ENCODE results near the gene TRIM33.
"Not testable (repeated sequence)": the region's sequence is repeated elsewhere in the genome, so short reads cannot be mapped to it uniquely, and the experiment has no call there.

The TRIM33 gene

GRCh38 chr1:114462341-114462740 is 48.7 kb downstream of the TRIM33 start:
- DNase-seq: no peak

- peak; percentile 43 for DNase-seq
These were observed 52.7 kb downstream of the TRIM33 start for GRCh38 chr1:114458237-114458777.

- DNase-seq: no peak
These were observed 53.2 kb downstream of the TRIM33 start for GRCh38 chr1:114457675-114458236.

GRCh38 chr1:114456586-114456985 is 54.4 kb downstream of the TRIM33 start:
- DNase-seq: no peak

- DNase-seq: peak; percentile 11
These were observed 55.8 kb downstream of the TRIM33 start for GRCh38 chr1:114455102-114455785.

GRCh38 chr1:114454539-114454938 is 56.5 kb downstream of the TRIM33 start:
- DNase-seq: no peak

GRCh38 chr1:114453361-114453784 is 57.6 kb downstream of the TRIM33 start:
- DNase-seq: no peak

- DNase-seq: no peak
These were observed 62.5 kb downstream of the TRIM33 start for GRCh38 chr1:114448370-114449036.

- DNase-seq: no peak
These were observed 64.8 kb downstream of the TRIM33 start for GRCh38 chr1:114446198-114446597.

GRCh38 chr1:114443226-114443625 is 67.8 kb downstream of the TRIM33 start:
- not testable (repeated sequence) for DNase-seq

GRCh38 chr1:114441332-114441731 is 69.7 kb downstream of the TRIM33 start:
- DNase-seq: no peak

GRCh38 chr1:114439369-114439768 is 71.6 kb downstream of the TRIM33 start:
- no peak for DNase-seq

- no peak for DNase-seq
These were observed 73.2 kb downstream of the TRIM33 start for GRCh38 chr1:114437812-114438211.

- no peak for DNase-seq
These were observed 74.2 kb downstream of the TRIM33 start for GRCh38 chr1:114436799-114437198.

- DNase-seq: no peak
These were observed 75.8 kb downstream of the TRIM33 start for GRCh38 chr1:114435088-114435715.

GRCh38 chr1:114431026-114431425 is 80.0 kb downstream of the TRIM33 start:
- no peak for DNase-seq

- peak; percentile 27 for DNase-seq
These were observed 82.8 kb downstream of the TRIM33 start for GRCh38 chr1:114428083-114428754.

GRCh38 chr1:114427612-114428011 is 83.4 kb downstream of the TRIM33 start:
- no peak for DNase-seq

GRCh38 chr1:114423455-114423854 is 87.5 kb downstream of the TRIM33 start:
- no peak for DNase-seq

- not testable (repeated sequence) for DNase-seq
These were observed 92.1 kb downstream of the TRIM33 start for GRCh38 chr1:114418948-114419347.

GRCh38 chr1:114397601-114398000 is 113.4 kb downstream of the TRIM33 start:
- no peak for DNase-seq

- no peak for DNase-seq
These were observed 115.1 kb downstream of the TRIM33 start for GRCh38 chr1:114395863-114396262.

- no peak for DNase-seq
These were observed 120.0 kb downstream of the TRIM33 start for GRCh38 chr1:114390960-114391359.

All from fibroblast of upper back skin (primary cell).